UCSD-AML1 (cell line): ENCODE data around the gene MTG1.

Source experiments
- DNase-seq: peaks from one replicate; lab custom pipeline; 2025; ENCODE audit not compliant: unreplicated experiment; lab: John Stamatoyannopoulos, UW

The MTG1 gene

DNA sequence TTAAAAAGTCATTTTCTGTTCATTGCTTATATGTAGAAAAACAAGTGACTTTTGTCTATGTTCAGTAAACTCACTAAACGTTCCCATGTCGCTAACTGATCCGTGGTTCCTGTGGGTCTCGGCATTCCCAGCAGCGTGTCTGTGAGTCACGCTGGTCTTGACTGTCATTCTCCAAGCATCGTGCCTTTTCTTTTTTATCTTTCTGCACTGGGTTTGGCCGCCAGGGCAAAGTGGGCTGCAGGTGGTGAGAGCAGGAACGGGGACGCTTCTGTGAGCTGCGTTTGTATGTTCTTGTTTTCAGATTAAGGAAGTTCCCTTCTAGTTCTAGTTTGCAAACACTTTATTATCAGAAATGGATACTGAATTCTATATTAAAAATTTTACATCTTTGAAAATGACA, 53.0 kb downstream of the MTG1 start:
- DNase-seq: no peak

DNA sequence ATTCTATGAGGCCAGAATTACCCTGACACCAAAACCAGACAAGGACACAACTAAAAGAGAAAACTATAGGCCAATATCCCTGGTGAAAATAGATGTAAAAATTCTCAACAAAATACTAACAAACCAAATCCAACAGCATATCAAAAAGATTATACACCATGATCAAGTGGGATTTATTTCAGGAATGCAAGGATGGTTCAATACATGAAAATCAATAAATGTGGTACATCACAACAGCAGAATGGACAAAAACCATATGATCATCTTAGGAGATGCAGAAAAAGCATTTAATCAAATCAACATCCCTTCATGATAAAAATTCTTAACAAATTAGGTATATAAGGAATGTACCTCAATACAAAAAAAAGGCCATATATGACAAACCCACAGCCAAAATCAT, 54.2 kb downstream of the MTG1 start:
- DNase-seq: no peak

DNA sequence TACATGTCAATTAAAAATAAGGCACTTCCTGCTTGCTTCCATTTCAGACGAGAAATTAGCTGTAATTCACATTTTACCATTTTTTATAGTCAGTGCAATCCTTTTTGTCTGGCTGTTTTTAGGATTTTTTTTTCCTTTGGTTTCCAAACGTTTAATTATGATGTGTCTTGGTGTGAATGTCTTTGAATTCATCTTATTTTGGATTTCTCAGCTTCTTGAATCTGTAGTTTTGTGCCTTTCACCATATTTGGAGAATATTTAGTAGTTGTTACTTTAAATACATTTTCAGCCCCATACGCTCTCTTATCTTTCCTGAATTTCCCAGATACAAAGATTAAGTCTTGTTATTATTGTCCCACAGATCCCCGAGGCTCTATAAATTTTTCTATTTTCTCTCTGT, 57.4 kb downstream of the MTG1 start:
- no peak for DNase-seq

- no peak for DNase-seq
These were observed 58.5 kb downstream of the MTG1 start for GRCh38 chr10:133452453-133452852.

DNA sequence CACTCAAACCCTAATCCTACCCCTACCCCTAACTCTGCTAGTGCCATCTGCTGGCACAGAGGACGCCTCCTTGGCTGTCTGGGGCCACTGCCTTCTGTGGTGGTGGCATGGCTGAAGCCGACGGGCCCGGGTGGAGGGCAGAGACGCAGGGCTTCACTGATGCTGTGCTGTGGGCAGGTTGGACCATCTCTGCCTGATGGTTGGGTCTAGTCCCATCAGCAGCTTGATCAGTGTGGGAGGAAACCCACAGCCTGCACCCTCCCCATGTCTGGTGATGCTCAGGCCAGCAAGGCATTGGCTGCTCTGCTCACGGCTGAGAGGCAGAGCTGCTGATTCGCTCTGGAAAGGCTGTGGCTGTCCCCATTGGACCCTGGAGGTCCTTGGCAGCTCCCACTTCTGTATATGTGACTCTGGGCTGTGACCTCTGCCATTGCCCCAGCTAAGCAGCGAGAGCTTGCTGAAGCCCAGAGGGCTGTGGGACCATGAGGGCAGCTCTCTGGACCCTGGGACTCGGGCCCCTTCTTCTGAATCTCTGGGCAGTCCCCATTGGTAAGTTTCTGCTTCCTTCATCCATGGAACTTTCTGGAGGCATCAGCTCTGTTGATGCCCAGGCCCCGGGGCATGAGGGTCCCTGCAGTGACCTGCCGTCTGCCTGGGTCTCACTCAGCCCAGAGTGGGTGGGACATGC, 59.7 kb downstream of the MTG1 start, which contains the start of gene SCART1:
Gene SCART1, plus strand, starts transcription at position 430 of the 688 bp plus-strand sequence. Its CDS starts 53 bp downstream, at position 483.
- DNase-seq: no peak

DNA sequence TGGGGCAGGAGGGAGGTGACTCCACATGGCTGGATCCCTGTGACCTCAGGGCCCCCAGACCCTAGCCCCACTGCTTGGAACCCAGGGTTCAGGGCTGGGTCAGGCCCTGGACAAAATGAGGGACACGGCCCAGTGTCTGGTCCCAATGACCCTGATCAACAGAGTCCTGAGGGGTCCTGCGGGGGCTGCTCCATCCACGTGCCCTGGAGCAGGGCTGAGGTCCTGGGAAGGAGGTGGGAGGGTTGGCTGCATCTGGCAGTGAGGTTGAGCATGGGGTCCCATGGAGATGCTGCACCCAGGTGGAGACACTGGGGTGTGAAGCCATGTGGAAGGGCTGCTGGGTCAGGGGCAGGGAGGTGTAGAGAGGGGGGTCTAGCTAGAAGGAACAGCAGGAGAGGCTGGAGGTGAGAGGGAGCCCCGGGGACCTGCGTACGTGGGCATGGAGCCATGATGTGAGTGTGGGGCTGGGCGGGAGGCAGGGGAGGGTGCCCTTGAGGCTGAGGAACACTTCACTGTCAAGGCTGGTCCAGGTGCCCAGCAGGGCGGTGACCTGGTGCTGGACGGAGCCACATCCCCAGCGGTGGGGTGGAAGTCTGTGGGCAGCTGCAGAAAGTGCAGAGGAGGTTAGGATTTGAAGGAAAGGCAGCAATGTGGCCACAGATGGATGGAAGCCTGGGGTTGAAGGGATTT, 60.4 kb downstream of the MTG1 start:
- DNase-seq: no peak

DNA sequence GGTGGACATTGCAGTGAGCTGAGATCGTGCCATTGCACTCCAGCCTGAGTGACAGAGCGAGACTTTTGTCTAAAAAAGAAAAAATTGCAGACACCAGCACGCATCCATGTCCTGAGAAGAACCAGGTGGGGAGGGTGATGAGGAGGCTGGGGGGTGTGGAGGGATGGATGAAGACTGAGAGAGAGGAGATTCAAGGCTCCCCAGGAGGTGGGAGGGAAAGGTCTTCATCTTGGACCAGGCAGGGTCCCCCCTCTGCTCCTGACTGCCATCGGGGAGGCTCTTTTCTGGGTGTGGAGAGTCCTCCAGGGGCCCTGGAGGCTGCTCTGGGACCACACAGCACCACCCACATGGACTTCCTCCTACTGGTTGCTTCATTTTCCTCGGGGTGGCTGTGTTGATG, 61.2 kb downstream of the MTG1 start:
- DNase-seq: no peak

- DNase-seq: no peak
These were observed 61.7 kb downstream of the MTG1 start for GRCh38 chr10:133455611-133456031.

GRCh38 chr10:133456041-133456951, 62.3 kb downstream of the MTG1 start:
- no peak for DNase-seq

DNA sequence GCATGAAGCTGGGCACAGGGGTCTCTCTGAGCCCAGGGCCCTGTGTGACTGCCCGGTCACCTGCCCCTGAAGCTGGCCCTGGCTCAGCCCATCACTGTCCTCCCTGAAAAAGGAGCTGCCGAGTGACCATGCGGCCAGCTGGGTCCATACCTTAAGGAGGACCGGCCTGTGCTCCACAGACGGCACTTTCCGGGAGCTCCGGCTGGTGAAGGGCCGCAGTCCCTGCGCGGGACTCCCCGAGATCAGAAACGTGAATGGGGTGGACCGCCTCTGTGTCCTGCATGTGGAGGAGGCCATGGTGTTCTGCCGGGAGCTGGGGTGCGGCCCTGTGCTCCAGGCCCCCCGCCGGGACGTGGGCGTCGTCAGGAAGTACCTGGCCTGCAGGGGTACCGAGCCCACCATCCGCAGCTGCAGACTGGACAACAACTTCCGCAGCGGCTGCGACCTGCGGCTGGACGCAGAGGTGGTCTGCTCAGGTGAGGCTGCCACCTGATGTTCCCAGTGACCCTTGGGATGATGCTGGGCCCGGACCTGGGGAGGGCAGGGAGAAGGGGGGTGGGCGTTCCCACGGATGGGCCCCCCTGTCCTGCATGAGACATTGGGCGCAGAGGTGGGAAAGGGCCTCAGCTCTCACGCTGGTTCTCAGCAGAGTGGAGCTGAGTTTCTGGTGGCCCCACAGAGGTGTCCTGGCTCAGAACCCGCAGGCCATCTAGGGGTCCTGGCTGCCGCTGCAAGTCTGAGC, 63.3 kb downstream of the MTG1 start:
- DNase-seq: no peak

- no peak for DNase-seq
These were observed 64.2 kb downstream of the MTG1 start for GRCh38 chr10:133458021-133458709.

DNA sequence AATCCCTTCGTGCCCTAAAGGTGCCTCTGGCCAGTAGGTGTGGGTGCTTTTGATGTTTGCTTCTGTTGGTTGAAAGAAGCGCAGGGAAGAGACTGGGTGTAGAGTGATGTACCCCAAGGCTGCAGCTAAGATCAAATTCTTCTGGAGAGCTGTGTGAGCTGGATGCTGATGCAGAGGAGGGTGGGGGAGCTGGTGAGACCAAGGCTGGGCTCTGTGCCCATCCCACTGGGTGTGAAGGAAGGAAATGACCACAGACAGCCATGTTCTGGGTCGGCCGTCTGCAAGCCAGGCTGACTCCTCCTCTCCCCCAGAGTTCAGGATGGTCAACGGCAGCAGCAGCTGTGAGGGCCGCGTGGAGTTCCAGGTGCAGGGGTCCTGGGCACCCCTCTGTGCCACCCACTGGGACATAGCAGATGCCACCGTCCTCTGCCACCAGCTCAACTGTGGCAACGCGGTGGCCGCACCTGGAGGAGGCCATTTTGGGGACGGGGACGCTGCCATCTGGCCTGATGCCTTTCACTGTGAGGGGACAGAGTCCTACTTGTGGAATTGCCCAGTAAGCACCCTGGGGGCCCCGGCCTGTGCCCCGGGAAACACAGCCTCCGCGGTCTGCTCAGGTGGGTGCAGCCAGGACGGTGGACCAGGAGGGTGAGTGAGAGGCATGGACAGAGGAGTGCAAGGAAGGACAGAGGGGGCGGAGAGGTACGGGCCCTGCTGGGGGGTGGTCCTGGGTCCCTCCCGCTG, 64.9 kb downstream of the MTG1 start:
- DNase-seq: no peak

DNA sequence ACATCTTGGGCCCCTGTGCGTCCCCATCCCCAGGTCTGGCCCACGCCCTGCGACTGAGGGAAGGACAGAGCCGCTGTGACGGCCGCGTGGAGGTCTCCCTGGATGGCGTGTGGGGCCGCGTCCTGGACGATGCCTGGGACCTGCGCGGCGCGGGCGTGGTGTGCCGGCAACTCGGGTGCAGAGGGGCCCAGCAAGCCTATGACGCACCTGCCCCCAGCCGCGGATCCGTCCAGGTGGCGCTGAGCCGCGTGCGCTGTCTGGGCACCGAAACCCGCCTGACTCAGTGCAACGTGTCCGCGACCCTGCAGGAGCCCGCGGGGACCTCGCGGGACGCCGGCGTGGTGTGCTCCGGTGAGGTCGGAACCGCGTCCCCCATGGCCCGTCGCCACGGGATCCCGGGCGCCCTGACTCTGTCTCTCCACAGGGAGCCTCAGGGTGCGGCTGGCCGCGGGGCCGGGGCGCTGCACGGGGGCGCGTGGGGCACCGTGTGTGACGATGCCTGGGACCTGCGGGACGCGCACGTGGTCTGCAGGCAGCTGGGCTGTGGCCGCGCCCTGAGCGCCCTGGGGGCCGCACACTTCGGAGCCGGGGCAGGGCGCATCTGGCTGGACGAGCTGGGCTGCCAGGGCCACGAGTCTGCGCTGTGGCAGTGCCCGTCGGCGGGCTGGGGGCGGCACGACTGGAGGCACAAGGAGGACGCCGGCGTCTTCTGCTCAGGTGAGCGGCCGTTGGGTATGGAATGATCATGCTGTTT, 65.7 kb downstream of the MTG1 start:
- DNase-seq: no peak

DNA sequence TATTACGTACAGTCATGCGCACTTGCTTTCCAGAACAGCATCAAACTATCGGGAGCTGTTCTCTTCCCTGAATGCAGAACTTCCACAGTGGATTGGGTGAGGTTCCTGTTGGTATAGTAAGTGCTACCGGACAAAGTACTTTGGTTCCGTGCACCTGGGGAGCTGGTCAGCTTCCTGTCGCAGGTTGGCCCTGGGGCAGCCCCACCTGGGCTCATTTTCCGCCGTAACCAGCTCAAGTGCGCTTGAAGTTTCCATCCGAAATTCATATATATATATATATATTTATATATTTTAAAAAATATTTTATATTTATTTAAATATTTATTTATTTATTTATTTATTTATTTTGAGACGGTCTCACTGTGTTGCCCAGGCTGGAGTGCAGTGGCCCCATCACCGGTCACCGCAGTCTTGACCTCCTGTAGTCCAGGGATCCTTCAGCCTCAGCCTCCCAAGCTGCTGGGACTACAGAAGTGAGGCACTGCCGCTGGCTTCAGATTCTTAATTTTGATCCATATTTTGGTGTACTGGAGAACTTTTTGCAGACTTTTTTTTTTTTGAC, 66.3 kb downstream of the MTG1 start:
- DNase-seq: no peak

GRCh38 chr10:133461027-133461426, 67.1 kb downstream of the MTG1 start:
- DNase-seq: no peak

DNA sequence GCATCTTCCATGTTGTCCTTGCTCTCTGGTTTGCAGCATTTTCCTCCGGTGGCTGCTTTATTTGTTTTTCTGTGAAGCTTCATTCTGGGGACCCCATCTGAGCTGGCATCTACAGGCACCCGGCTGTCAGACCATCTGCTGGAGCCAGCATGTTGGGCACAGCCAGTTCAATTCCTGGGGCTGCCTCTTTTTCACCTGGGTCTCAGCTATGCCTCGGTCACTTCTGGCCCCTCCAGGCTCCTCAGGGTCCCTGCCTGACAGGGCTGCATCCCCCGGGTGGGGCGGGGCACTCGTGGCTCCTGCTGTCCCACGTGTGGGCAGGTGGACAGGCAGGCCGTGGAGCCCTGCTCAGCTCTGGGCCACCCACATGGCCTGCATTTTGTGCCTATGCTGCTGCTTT, 67.9 kb downstream of the MTG1 start:
- DNase-seq: no peak

DNA sequence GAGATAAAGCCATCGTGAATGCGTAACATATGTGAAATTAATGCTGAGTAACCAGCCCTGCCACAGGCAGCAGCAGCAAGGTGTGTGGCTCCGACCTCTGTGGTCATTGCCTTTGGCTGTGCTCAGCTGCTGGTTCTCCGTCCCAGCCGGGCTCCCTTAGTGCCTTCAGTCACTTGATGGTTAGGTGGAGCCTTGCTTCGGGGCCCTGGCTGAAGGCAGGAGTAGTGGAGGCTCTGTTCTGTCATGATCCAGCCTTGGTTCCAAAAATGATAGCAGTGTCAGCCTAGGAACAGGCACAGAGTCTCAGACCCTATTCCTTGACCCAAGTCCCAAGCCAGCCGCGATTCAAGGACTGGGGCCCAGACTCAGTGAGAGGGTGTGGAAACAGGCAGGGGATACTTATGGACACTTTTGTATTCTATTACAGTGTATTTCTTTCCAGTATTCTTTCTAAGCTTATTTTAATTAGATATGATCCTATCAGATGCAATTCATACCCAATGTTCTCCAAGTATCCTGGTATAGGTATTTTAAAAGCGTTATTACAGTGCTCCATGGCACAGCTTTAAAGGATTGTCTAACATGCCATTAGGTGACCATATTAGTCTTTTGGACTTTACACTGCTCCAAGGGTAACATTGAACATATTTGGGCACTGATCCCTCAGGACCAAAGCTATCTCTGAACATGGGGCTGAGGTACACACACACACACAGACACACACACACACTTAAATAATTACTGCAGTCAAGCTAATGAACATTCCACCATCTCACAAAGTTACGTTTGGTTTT, 68.8 kb downstream of the MTG1 start:
- DNase-seq: no peak

- DNase-seq: no peak
These were observed 70.7 kb downstream of the MTG1 start for GRCh38 chr10:133464582-133465031.
